ENCODE results near the gene TUBGCP5.
A peak's percentile ranks its signal among the peaks of the same experiment; 100 is the strongest.
"Not testable (repeated sequence)": the region's sequence is repeated elsewhere in the genome, so short reads cannot be mapped to it uniquely, and the experiment has no call there.

TUBGCP5 gene

GRCh38 chr15:22989576-22990477, 49.5 kb downstream of the TUBGCP5 start:
- H3K27me3 ChIP-seq (ENCODE audit: control insufficient read depth in 1 of 2, insufficient read depth in 2 of 2, low read length in 2 of 2), result no peaks in the 10 kb centered on the region
- no peak overlapping the region for H3K4me3 ChIP-seq (ENCODE audit: low read depth in 1 of 2, low read length in 2 of 2)
- H3K4me1 ChIP-seq (ENCODE audit: insufficient read depth, low read length), result no peaks in the 10 kb centered on the region
- no peak overlapping the region for H3K9ac ChIP-seq (ENCODE audit: low read length)
- no peak overlapping the region for H3K27ac ChIP-seq (ENCODE audit: low read depth, low read length)
- no peaks in the 10 kb centered on the region for H3K9me3 ChIP-seq (ENCODE audit: low read length)
- peaks cover 11% of the 10 kb centered on the region for H3K36me3 ChIP-seq (ENCODE audit: insufficient read depth, low read length)

- no peaks in the 10 kb centered on the region for H3K4me1 ChIP-seq (ENCODE audit: insufficient read depth, low read length)
- no peak overlapping the region for H3K27ac ChIP-seq (ENCODE audit: low read depth, low read length)
Measured at GRCh38 chr15:22988811-22989210, 50.6 kb downstream of the TUBGCP5 start.

GRCh38 chr15:22981931-22982330, 57.4 kb downstream of the TUBGCP5 start:
- H3K36me3 ChIP-seq (ENCODE audit: insufficient read depth, low read length); H3K9ac ChIP-seq (ENCODE audit: low read length); H3K4me3 ChIP-seq (ENCODE audit: low read depth in 1 of 2, low read length in 2 of 2); H3K27ac ChIP-seq (ENCODE audit: low read depth, low read length); H3K9me3 ChIP-seq (ENCODE audit: low read length); H3K27me3 ChIP-seq (ENCODE audit: control insufficient read depth in 1 of 2, insufficient read depth in 2 of 2, low read length in 2 of 2); H3K4me1 ChIP-seq (ENCODE audit: insufficient read depth, low read length): not testable (repeated sequence)

More at GRCh38 chr15:22988811-22989210, 50.6 kb downstream of the TUBGCP5 start:
- Histone ChIP-seq H3K36me3 (ENCODE audit: insufficient read depth, low read length) (peaks cover under 1% of the 10 kb centered on the region), H3K27me3 (ENCODE audit: control insufficient read depth in 1 of 2, insufficient read depth in 2 of 2, low read length in 2 of 2) (no peaks in the 10 kb centered on the region), H3K9me3 (ENCODE audit: low read length) (no peaks in the 10 kb centered on the region), H3K9ac (ENCODE audit: low read length) (no peak overlapping the region), H3K4me3 (ENCODE audit: low read depth in 1 of 2, low read length in 2 of 2) (no peak overlapping the region)

- Histone ChIP-seq H3K4me1 (ENCODE audit: insufficient read depth, low read length) (peaks cover 4% of the 10 kb centered on the region), H3K9me3 (ENCODE audit: low read length) (no peaks in the 10 kb centered on the region), H3K27ac (ENCODE audit: low read depth, low read length) (no peak overlapping the region), H3K36me3 (ENCODE audit: insufficient read depth, low read length) (no peaks in the 10 kb centered on the region), H3K4me3 (ENCODE audit: low read depth in 1 of 2, low read length in 2 of 2) (peak overlapping the region; percentile 60 to 94), H3K27me3 (ENCODE audit: control insufficient read depth in 1 of 2, insufficient read depth in 2 of 2, low read length in 2 of 2) (no peaks in the 10 kb centered on the region), H3K9ac (ENCODE audit: low read length) (no peak overlapping the region)
Measured at GRCh38 chr15:22981051-22981840, 58.1 kb downstream of the TUBGCP5 start.

GRCh38 chr15:22980189-22981050, 58.9 kb downstream of the TUBGCP5 start, which contains the start of gene CYFIP1:
Gene CYFIP1 (minus strand): TSS chr15:22980368. CDS start chr15:22947285, 33,083 bp downstream.
- Histone ChIP-seq H3K36me3 (ENCODE audit: insufficient read depth, low read length) (no peaks in the 10 kb centered on the region), H3K4me1 (ENCODE audit: insufficient read depth, low read length) (peaks cover 4% of the 10 kb centered on the region), H3K4me3 (ENCODE audit: low read depth in 1 of 2, low read length in 2 of 2) (peak within 1 kb of the TSS; percentile 94 to 97), H3K9ac (ENCODE audit: low read length) (peak within 1 kb of the TSS; percentile 87), H3K27me3 (ENCODE audit: control insufficient read depth in 1 of 2, insufficient read depth in 2 of 2, low read length in 2 of 2) (no peaks in the 10 kb centered on the region), H3K27ac (ENCODE audit: low read depth, low read length) (peak within 1 kb of the TSS; percentile 89), H3K9me3 (ENCODE audit: low read length) (no peaks in the 10 kb centered on the region)

GRCh38 chr15:22979238-22980188, 59.9 kb downstream of the TUBGCP5 start:
- peak overlapping the region; percentile 87 for H3K9ac ChIP-seq (ENCODE audit: low read length)
- peak overlapping the region; percentile 89 for H3K27ac ChIP-seq (ENCODE audit: low read depth, low read length)
- no peaks in the 10 kb centered on the region for H3K36me3 ChIP-seq (ENCODE audit: insufficient read depth, low read length)
- no peaks in the 10 kb centered on the region for H3K27me3 ChIP-seq (ENCODE audit: control insufficient read depth in 1 of 2, insufficient read depth in 2 of 2, low read length in 2 of 2)
- H3K9me3 ChIP-seq (ENCODE audit: low read length), result no peaks in the 10 kb centered on the region
- H3K4me3 ChIP-seq (ENCODE audit: low read depth in 1 of 2, low read length in 2 of 2), result peak overlapping the region; percentile 94 to 97
- peaks cover 4% of the 10 kb centered on the region for H3K4me1 ChIP-seq (ENCODE audit: insufficient read depth, low read length)

- H3K27ac ChIP-seq (ENCODE audit: low read depth, low read length), result peak overlapping the region; percentile 89
- H3K4me1 ChIP-seq (ENCODE audit: insufficient read depth, low read length), result peaks cover 4% of the 10 kb centered on the region
- no peaks in the 10 kb centered on the region for H3K27me3 ChIP-seq (ENCODE audit: control insufficient read depth in 1 of 2, insufficient read depth in 2 of 2, low read length in 2 of 2)
- no peaks in the 10 kb centered on the region for H3K36me3 ChIP-seq (ENCODE audit: insufficient read depth, low read length)
- no peaks in the 10 kb centered on the region for H3K9me3 ChIP-seq (ENCODE audit: low read length)
- H3K9ac ChIP-seq (ENCODE audit: low read length), result no peak overlapping the region
- H3K4me3 ChIP-seq (ENCODE audit: low read depth in 1 of 2, low read length in 2 of 2), result peak overlapping the region; percentile 94 to 97
Measured at GRCh38 chr15:22978691-22979237, 60.6 kb downstream of the TUBGCP5 start.

GRCh38 chr15:22974745-22975144, 64.6 kb downstream of the TUBGCP5 start:
- Histone ChIP-seq H3K27ac (ENCODE audit: low read depth, low read length) (no peak overlapping the region), H3K9me3 (ENCODE audit: low read length) (no peaks in the 10 kb centered on the region), H3K4me3 (ENCODE audit: low read depth in 1 of 2, low read length in 2 of 2) (no peak overlapping the region), H3K36me3 (ENCODE audit: insufficient read depth, low read length) (no peaks in the 10 kb centered on the region), H3K27me3 (ENCODE audit: control insufficient read depth in 1 of 2, insufficient read depth in 2 of 2, low read length in 2 of 2) (no peaks in the 10 kb centered on the region), H3K9ac (ENCODE audit: low read length) (no peak overlapping the region), H3K4me1 (ENCODE audit: insufficient read depth, low read length) (peaks cover 4% of the 10 kb centered on the region)

- Histone ChIP-seq H3K4me3 (ENCODE audit: low read depth in 1 of 2, low read length in 2 of 2) (no peak overlapping the region), H3K27me3 (ENCODE audit: control insufficient read depth in 1 of 2, insufficient read depth in 2 of 2, low read length in 2 of 2) (no peaks in the 10 kb centered on the region), H3K36me3 (ENCODE audit: insufficient read depth, low read length) (no peaks in the 10 kb centered on the region), H3K4me1 (ENCODE audit: insufficient read depth, low read length) (peaks cover 4% of the 10 kb centered on the region), H3K9me3 (ENCODE audit: low read length) (no peaks in the 10 kb centered on the region), H3K27ac (ENCODE audit: low read depth, low read length) (no peak overlapping the region), H3K9ac (ENCODE audit: low read length) (no peak overlapping the region)
Measured at GRCh38 chr15:22973987-22974386, 65.4 kb downstream of the TUBGCP5 start.

GRCh38 chr15:22973286-22973685, 66.1 kb downstream of the TUBGCP5 start:
- no peak overlapping the region for H3K9ac ChIP-seq (ENCODE audit: low read length)
- H3K9me3 ChIP-seq (ENCODE audit: low read length), result no peaks in the 10 kb centered on the region
- no peak overlapping the region for H3K27ac ChIP-seq (ENCODE audit: low read depth, low read length)
- no peak overlapping the region for H3K4me3 ChIP-seq (ENCODE audit: low read depth in 1 of 2, low read length in 2 of 2)
- H3K27me3 ChIP-seq (ENCODE audit: control insufficient read depth in 1 of 2, insufficient read depth in 2 of 2, low read length in 2 of 2), result no peaks in the 10 kb centered on the region
- H3K36me3 ChIP-seq (ENCODE audit: insufficient read depth, low read length), result no peaks in the 10 kb centered on the region
- peaks cover 6% of the 10 kb centered on the region for H3K4me1 ChIP-seq (ENCODE audit: insufficient read depth, low read length)
